HCT116 (cell line): ENCODE measurements around the gene EPHA3. TPM values are rescaled to one million over a fixed set of nuclear protein-coding genes. Genes with fewer than 3 reads are reported as not detected.
A peak's percentile ranks its signal among the peaks of the same experiment; 100 is the strongest.

Experiments
- ATAC-seq: fragments of 200-7000 bp; cut with Tn5 transposase; 2 replicates; pipeline ENCODE4 v1.9.1; 2020; ENCODE audit warnings: mild to moderate bottlenecking, moderate library complexity
- Bru-seq: library from RNA; stranded (reverse); fragments of 400-500 nt; gene quantifications from one replicate; lab custom pipeline; 2021; lab: Mats Ljungman, UMichigan
- BruChase-seq, 2 experiments: library from RNA; stranded (reverse); fragments of 400-500 nt; gene quantifications; one replicate each; lab custom pipeline; 2021; lab: Mats Ljungman, UMichigan
- BruUV-seq: library from RNA; stranded (reverse); fragments of 400-500 nt; replicated peaks from 2 replicates; lab custom pipeline; 2021; lab: Mats Ljungman, UMichigan
- CTCF ChIA-PET: fragments of 300-600 bp; sonication (Branson Sonifier 250); formaldehyde crosslinking; loops from one replicate; lab custom pipeline; 2021; ENCODE audit warnings: antibody characterized with exemption; lab: Charles Lee
- POLR2A ChIA-PET: fragments of 300-600, 350-600 bp; sonication (Branson Sonifier 250); formaldehyde crosslinking; loops from one replicate; lab custom pipeline; 2021; ENCODE audit warnings: antibody characterized with exemption; lab: Charles Lee
- RAD21 ChIA-PET, 2 experiments: fragments of 300-600 bp; sonication (Branson Sonifier 250); formaldehyde crosslinking; loops; one replicate each; lab custom pipeline; 2023; ENCODE audit warnings: low total read pairs in 2 of 2; ENCODE audit not compliant: uncharacterized antibody in 2 of 2, unreplicated experiment in 2 of 2, low non-redundant PET in 1 of 2; lab: Charles Lee
- DNase-seq: peaks from one replicate; pipeline ENCODE4 v3.0.0-alpha.2; 2010; ENCODE audit warnings: low read depth, low spot score
- H2AFZ ChIP-seq: fragments of 200-600 bp; shearing (Covaris generic), sonication (generic); 2 replicates; pipeline ENCODE4 v1.6.1; 2017; ENCODE audit warnings: low read depth, mixed run types, mixed read lengths, antibody characterized with exemption, low read length; ENCODE audit not compliant: poor library complexity, severe bottlenecking
- H3K27ac ChIP-seq: 2 replicates; pipeline ENCODE4 v1.5.1; 2012; ENCODE audit warnings: low read depth, low read length
- H3K27me3 ChIP-seq: fragments of 200-600 bp; sonication (generic); 2 replicates; pipeline ENCODE4 v1.6.1; 2016; ENCODE audit warnings: mixed run types, low read length, mixed read lengths; ENCODE audit not compliant: insufficient read depth
- H3K36me3 ChIP-seq, 2 experiments: fragments of 200-500 bp in 1 of 2; fragments of 200-600 bp in 1 of 2; sonication (Bioruptor generic) in 1 of 2; sonication (generic) in 1 of 2; 2 replicates each; pipeline versions ENCODE4 v1.5.1 to v1.6.1; 2014 to 2016; ENCODE audit warnings: low read length in 2 of 2, inconsistent platforms in 1 of 2, mixed read lengths in 1 of 2, mixed run types in 1 of 2; ENCODE audit not compliant: insufficient read depth in 2 of 2, control insufficient read depth in 1 of 2
- H3K4me1 ChIP-seq, 2 experiments: fragments of 200-600 bp in 1 of 2; sonication (generic) in 1 of 2; 2 replicates each; pipeline versions ENCODE4 v1.5.1 to v1.6.1; 2012 to 2017; ENCODE audit warnings: low read length in 2 of 2, inconsistent platforms in 1 of 2, mild to moderate bottlenecking in 1 of 2, mixed read lengths in 1 of 2, mixed run types in 1 of 2, moderate library complexity in 1 of 2; ENCODE audit not compliant: insufficient read depth in 2 of 2, control insufficient read depth in 1 of 2
- H3K4me2 ChIP-seq: fragments of 200-600 bp; sonication (generic); 2 replicates; pipeline ENCODE4 v1.6.1; 2017; ENCODE audit warnings: mixed run types, low read length, mixed read lengths
- H3K4me3 ChIP-seq, 2 experiments: fragments of 200-600 bp in 1 of 2; sonication (generic) in 1 of 2; replicated peaks in 1 of 2; 2 replicates each; pipeline ENCODE4 v1.5.1; 2011 to 2016; ENCODE audit warnings: low read length in 2 of 2, control low read depth in 1 of 2, low read depth in 1 of 2, mild to moderate bottlenecking in 1 of 2, mixed read lengths in 1 of 2, mixed run types in 1 of 2
- H3K79me2 ChIP-seq: fragments of 200-600 bp; sonication (generic); 2 replicates; pipeline ENCODE4 v1.6.1; 2017; ENCODE audit warnings: mild to moderate bottlenecking, mixed run types, low read length, moderate library complexity, mixed read lengths; ENCODE audit not compliant: insufficient read depth
- H3K9ac ChIP-seq: fragments of 200-600 bp; sonication (generic); 2 replicates; pipeline ENCODE4 v1.6.1; 2016; ENCODE audit warnings: low read length, mixed read lengths
- H3K9me2 ChIP-seq: fragments of 200-600 bp; sonication (generic), shearing (Covaris generic); 2 replicates; pipeline ENCODE4 v1.6.1; 2017; ENCODE audit warnings: mixed run types, mild to moderate bottlenecking, moderate library complexity; ENCODE audit not compliant: insufficient read depth
- H3K9me3 ChIP-seq, 2 experiments: fragments of 200-500 bp in 1 of 2; fragments of 200-600 bp in 1 of 2; sonication (Bioruptor generic) in 1 of 2; sonication (generic) in 1 of 2; 2 replicates each; pipeline ENCODE4 v1.6.1; 2014 to 2017; ENCODE audit warnings: low read length in 2 of 2, mixed read lengths in 2 of 2, inconsistent platforms in 1 of 2, low read depth in 1 of 2, mild to moderate bottlenecking in 1 of 2, mixed run types in 1 of 2, moderate library complexity in 1 of 2; ENCODE audit not compliant: control insufficient read depth in 1 of 2, insufficient read depth in 1 of 2
- H4K20me1 ChIP-seq: fragments of 200-600 bp; sonication (generic), shearing (Covaris generic); 2 replicates; pipeline ENCODE4 v1.6.1; 2017; ENCODE audit warnings: mixed run types, mild to moderate bottlenecking, moderate library complexity; ENCODE audit not compliant: insufficient read depth
- CBX3 ChIP-seq: IDR thresholded peaks from 2 replicates; pipeline ENCODE4 v1.6.1; 2012; ENCODE audit warnings: low read depth
- ELF1 ChIP-seq: IDR thresholded peaks from 2 replicates; pipeline ENCODE4 v1.6.1; 2012; ENCODE audit warnings: low read depth, borderline replicate concordance
- EZH2 ChIP-seq: fragments of 200-600 bp; sonication (generic); IDR thresholded peaks from 2 replicates; pipeline ENCODE4 v1.6.1; 2017; ENCODE audit warnings: antibody characterized with exemption, mixed run types
- EZH2phosphoT487 ChIP-seq: fragments of 200-600 bp; IDR thresholded peaks from 2 replicates; pipeline ENCODE4 v1.6.1; 2018; ENCODE audit warnings: antibody characterized with exemption, borderline replicate concordance
- FOSL1 ChIP-seq: IDR thresholded peaks from 2 replicates; pipeline ENCODE4 v1.6.1; 2012; ENCODE audit warnings: low read depth
- POLR2A ChIP-seq: IDR thresholded peaks from 2 replicates; pipeline ENCODE4 v1.7.0; 2011; ENCODE audit warnings: borderline replicate concordance; ENCODE audit not compliant: insufficient read depth, insufficient read length; ENCODE audit errors: extremely low read depth
- REST ChIP-seq: IDR thresholded peaks from 2 replicates; pipeline ENCODE4 v1.6.1; 2012; ENCODE audit warnings: low read depth
- TCF7L2 ChIP-seq: IDR thresholded peaks from 2 replicates; pipeline ENCODE4 v1.7.0; 2011; ENCODE audit warnings: borderline replicate concordance, inconsistent platforms; ENCODE audit not compliant: insufficient read depth, insufficient read length; ENCODE audit errors: extremely low read depth
- YY1 ChIP-seq: IDR thresholded peaks from 2 replicates; pipeline ENCODE4 v1.6.1; 2011; ENCODE audit warnings: low read length, low read depth, moderate library complexity, mild to moderate bottlenecking; ENCODE audit not compliant: insufficient replicate concordance; ENCODE audit errors: extremely low read depth
- ZFX ChIP-seq: fragments of 450-650 bp; IDR thresholded peaks from 2 replicates; pipeline ENCODE4 v1.6.1; 2017
- intact Hi-C: fragments of 100-400 bp; cut with micrococcal nuclease; formaldehyde crosslinking; loops from 2 replicates; pipeline ENCODE4 v1.10.0; 2022
- long read RNA-seq: library from polyadenylated mRNA; unstranded; transcript quantifications from one replicate; pipeline ENCODE4 v2.0.0, GENCODE V29; 2021; ENCODE audit not compliant: unreplicated experiment
- polyA plus RNA-seq: library from polyadenylated mRNA; unstranded; fragments of >200 nt; gene quantifications from 2 replicates; pipeline ENCODE4 v1.2.1, GENCODE V29; 2012; ENCODE audit warnings: missing spikeins
- total RNA-seq: library from RNA; stranded (reverse); gene quantifications from one replicate; pipeline ENCODE4 v1.2.1, GENCODE V29; 2021; ENCODE audit not compliant: unreplicated experiment
- TF ChIP-seq, protein P1 (sequence below): IDR thresholded peaks from 2 replicates; pipeline ENCODE4 v1.6.1; 2012
- TF ChIP-seq, protein P2 (sequence below): IDR thresholded peaks from 2 replicates; pipeline ENCODE4 v1.6.1; 2011; ENCODE audit warnings: mild to moderate bottlenecking, low read length, moderate library complexity; ENCODE audit not compliant: insufficient replicate concordance; ENCODE audit errors: extremely low read depth

Gene EPHA3
- not detected for total RNA-seq
- not detected in 2 replicates for polyA plus RNA-seq
- percentile 3 among the genes with signal in this experiment for Bru-seq, nascent RNA
- percentile 3 among the genes with signal in this experiment for BruChase-seq, experiment 1, labeled RNA remaining after a 6-hour chase
- BruChase-seq, experiment 2, labeled RNA remaining after a 2-hour chase, result percentile 1 among the genes with signal in this experiment
- long read RNA-seq, result 0 reads

- Histone ChIP-seq H3K79me2 (no peaks in the 10 kb centered on the region), H2AFZ (no peak within 1 kb of the TSS), H3K4me3 (no peak within 1 kb of the TSS), H3K27ac (no peak within 1 kb of the TSS), H3K4me2 (no peak within 1 kb of the TSS), H3K9me3 (peaks cover 16% of the 10 kb centered on the region in 2 experiments; a peak in 2 of 4 replicates), H3K27me3 (no peaks in the 10 kb centered on the region), H3K36me3 (no peaks in the 10 kb centered on the region), H3K4me1 (no peaks in the 10 kb centered on the region), H4K20me1 (no peaks in the 10 kb centered on the region), H3K9me2 (no peaks in the 10 kb centered on the region), H3K9ac (no peak within 1 kb of the TSS)
- ChIA-PET RAD21 (no interaction called here), CTCF (no interaction called here), POLR2A (no interaction called here)
- intact Hi-C loops, result no loop called here
- no peak for ATAC-seq
- DNase-seq, result no peak
- no TSS peak for BruUV-seq
- TF ChIP-seq CBX3, result no peak
- TF ChIP-seq YY1, result no peak
These were observed at the start of gene EPHA3 for GRCh38 chr3:89107461-89108290. EPHA3 (plus strand) TSS chr3:89107621; CDS start chr3:89107749, 128 bp downstream.

GRCh38 chr3:89058371-89058770 lies 49.0 kb upstream of the EPHA3 start:
- intact Hi-C loops, result no loop called here
- no peak overlapping the region for H3K4me3 ChIP-seq
- H3K27me3 ChIP-seq, result no peaks in the 10 kb centered on the region
- no peaks in the 10 kb centered on the region for H3K79me2 ChIP-seq
- DNase-seq, result no peak
- H3K4me2 ChIP-seq, result no peak overlapping the region
- POLR2A ChIA-PET, result no interaction called here
- H3K4me1 ChIP-seq, result no peaks in the 10 kb centered on the region
- peaks cover 0 to 21% of the 10 kb centered on the region in 2 experiments; a peak in 2 of 4 replicates for H3K9me3 ChIP-seq
- no TSS peak for BruUV-seq
- H3K9ac ChIP-seq, result no peak overlapping the region
- RAD21 ChIA-PET, result no interaction called here
- no peaks in the 10 kb centered on the region for H4K20me1 ChIP-seq
- TF ChIP-seq EZH2phosphoT487, result no peak
- TF ChIP-seq EZH2, result no peak
- TF ChIP-seq, protein P1, sequence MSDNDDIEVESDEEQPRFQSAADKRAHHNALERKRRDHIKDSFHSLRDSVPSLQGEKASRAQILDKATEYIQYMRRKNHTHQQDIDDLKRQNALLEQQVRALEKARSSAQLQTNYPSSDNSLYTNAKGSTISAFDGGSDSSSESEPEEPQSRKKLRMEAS, result no peak
- TF ChIP-seq ELF1, result no peak
- no peak for TF ChIP-seq CBX3
- TF ChIP-seq FOSL1, result no peak
- TF ChIP-seq, protein P2, sequence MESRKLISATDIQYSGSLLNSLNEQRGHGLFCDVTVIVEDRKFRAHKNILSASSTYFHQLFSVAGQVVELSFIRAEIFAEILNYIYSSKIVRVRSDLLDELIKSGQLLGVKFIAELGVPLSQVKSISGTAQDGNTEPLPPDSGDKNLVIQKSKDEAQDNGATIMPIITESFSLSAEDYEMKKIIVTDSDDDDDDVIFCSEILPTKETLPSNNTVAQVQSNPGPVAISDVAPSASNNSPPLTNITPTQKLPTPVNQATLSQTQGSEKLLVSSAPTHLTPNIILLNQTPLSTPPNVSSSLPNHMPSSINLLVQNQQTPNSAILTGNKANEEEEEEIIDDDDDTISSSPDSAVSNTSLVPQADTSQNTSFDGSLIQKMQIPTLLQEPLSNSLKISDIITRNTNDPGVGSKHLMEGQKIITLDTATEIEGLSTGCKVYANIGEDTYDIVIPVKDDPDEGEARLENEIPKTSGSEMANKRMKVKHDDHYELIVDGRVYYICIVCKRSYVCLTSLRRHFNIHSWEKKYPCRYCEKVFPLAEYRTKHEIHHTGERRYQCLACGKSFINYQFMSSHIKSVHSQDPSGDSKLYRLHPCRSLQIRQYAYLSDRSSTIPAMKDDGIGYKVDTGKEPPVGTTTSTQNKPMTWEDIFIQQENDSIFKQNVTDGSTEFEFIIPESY, result no peak
- no peak for TF ChIP-seq POLR2A
- no peak for TF ChIP-seq ZFX
- TF ChIP-seq TCF7L2, result no peak
- TF ChIP-seq REST, result no peak
- no peak overlapping the region for H2AFZ ChIP-seq
- H3K36me3 ChIP-seq, result no peaks in the 10 kb centered on the region
- H3K9me2 ChIP-seq, result no peaks in the 10 kb centered on the region
- CTCF ChIA-PET, result no interaction called here
- ATAC-seq, result no peak
- no peak overlapping the region for H3K27ac ChIP-seq
